GM18909 (cell line): ENCODE measurements around the gene CNTNAP2.

Experiments used
- ATAC-seq: cut with Tn5 transposase; IDR thresholded peaks from one replicate; pipeline ENCODE4 v1.9.1; 2021; ENCODE audit warnings: mild to moderate bottlenecking; ENCODE audit not compliant: unreplicated experiment, poor library complexity

The CNTNAP2 gene

DNA sequence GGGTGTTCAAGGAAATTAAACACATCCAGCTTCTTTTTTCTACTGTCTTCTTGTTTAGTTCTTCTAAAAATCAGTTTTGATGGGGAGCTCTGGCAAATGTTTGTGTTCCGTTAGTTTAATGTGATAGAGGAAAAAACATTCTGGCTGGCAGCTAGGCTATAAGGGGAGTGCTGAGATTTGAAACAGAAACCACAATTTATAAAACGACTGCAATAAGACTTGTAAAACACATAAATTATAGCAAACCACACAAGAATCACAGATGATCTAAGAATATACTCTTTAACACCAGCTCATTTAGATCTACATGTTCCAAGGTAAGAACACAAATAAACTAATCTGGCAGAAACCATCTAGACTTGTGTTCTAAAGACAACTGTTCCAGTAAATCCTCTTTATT lies 425.5 kb downstream of the CNTNAP2 start:
- no peak for ATAC-seq

DNA sequence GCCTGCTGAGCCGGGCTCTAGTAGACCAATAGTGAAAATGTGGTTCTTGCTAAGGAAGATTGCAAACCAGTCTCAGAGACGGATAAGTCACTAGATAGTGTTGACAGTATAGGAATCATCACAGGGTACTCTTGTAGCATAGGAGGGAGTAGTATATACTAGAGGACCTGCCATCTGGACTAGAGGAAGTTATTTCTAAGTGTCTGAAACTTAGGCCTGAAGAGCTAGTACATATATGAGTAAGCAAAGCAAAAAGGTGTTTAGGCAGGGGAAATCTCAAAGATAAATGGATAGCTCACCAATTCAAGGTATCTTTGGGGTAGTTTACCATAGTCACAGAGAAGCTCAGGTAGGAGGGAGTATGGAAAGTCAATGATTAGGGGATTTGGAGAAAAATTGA lies 428.1 kb downstream of the CNTNAP2 start:
- ATAC-seq: no peak

DNA sequence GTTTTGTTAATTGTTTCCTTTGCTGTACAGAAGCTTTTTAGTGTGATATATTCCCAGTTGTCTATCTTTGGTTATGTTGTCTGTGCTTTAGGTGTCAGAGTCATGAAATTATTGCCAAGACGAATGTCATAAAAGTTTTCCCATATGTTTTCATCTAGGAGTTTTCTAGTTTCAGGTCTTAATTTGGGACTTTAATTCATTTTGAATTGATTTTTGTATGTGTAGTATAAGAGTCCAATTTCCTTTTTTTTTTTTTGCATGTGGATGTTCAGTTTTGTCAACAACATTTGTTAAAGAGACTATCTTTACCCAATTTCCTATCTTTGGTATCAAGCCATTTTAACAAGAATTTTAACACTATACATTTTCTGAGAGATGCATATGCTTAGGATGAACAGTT lies 432.2 kb downstream of the CNTNAP2 start:
- no peak for ATAC-seq

DNA sequence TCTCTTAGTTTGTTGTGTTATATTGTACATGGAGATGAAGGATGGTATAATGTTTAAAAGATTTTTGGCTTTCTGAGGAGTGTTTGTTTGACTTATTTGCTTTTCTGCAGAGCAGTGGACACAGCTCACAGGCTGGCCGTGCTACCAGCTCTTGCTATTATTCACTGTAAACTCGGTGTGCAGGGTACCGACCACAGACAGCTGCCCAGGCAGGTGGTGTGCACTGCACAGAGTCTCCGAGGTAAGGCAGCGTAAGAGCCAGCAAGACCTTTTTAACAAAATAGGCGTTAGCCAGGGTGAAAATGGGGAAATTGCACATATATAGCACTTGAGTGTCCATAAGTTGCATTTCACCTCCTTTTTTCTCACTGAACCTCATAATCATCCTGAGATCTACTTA lies 438.0 kb downstream of the CNTNAP2 start:
- ATAC-seq: no peak

- no peak for ATAC-seq
These were observed 441.4 kb downstream of the CNTNAP2 start for GRCh38 chr7:146557971-146558469.

GRCh38 chr7:146565872-146566271 lies 449.3 kb downstream of the CNTNAP2 start:
- ATAC-seq: no peak

GRCh38 chr7:146575903-146576302 lies 459.3 kb downstream of the CNTNAP2 start:
- ATAC-seq: no peak

GRCh38 chr7:146591976-146592375 lies 475.4 kb downstream of the CNTNAP2 start:
- no peak for ATAC-seq

GRCh38 chr7:146606628-146607027 lies 490.0 kb downstream of the CNTNAP2 start:
- no peak for ATAC-seq

GRCh38 chr7:146619641-146620040 lies 503.0 kb downstream of the CNTNAP2 start:
- ATAC-seq: no peak

GRCh38 chr7:146626912-146627311 lies 510.3 kb downstream of the CNTNAP2 start:
- no peak for ATAC-seq

- no peak for ATAC-seq
These were observed 518.8 kb downstream of the CNTNAP2 start for GRCh38 chr7:146635205-146636032.

- no peak for ATAC-seq
These were observed 519.4 kb downstream of the CNTNAP2 start for GRCh38 chr7:146636033-146636356.

- ATAC-seq: no peak
These were observed 520.0 kb downstream of the CNTNAP2 start for GRCh38 chr7:146636581-146636980.

DNA sequence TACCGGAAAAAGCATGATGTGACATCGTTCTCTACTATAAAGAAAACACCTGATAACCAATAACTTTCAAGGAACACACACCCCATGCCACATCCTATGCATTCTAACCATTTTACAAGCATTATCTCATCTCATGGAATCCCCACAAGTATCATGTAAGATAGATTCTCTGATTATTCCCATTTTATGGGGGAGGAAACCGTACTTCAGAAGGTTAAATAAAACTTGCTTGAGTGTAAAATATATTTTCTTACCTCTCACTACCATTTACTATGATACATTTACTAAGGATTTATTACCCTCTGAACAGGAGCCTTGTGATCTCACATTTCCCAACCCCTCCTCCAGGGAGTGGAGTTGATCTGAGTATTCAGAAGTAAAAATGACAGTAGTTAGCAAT lies 522.7 kb downstream of the CNTNAP2 start:
- ATAC-seq: no peak

DNA sequence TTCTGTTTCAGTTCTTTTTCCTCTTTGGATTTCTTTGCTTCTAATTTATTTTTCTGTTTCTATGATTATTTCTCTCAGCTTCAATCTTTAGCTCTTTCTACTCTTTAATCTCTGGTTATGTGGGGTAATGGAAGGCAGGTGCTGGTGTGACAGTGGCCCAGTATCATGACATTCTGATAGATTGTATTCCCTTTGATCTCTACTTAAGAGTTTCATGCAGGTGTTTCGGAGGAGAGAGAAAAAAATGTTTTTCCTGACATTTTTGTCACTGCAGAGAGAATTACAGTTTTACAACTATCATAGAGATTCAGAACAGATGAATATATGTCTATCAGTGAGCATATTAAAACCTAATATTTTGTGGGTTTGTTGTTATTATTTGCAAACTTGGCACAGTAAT lies 524.9 kb downstream of the CNTNAP2 start:
- ATAC-seq: no peak

DNA sequence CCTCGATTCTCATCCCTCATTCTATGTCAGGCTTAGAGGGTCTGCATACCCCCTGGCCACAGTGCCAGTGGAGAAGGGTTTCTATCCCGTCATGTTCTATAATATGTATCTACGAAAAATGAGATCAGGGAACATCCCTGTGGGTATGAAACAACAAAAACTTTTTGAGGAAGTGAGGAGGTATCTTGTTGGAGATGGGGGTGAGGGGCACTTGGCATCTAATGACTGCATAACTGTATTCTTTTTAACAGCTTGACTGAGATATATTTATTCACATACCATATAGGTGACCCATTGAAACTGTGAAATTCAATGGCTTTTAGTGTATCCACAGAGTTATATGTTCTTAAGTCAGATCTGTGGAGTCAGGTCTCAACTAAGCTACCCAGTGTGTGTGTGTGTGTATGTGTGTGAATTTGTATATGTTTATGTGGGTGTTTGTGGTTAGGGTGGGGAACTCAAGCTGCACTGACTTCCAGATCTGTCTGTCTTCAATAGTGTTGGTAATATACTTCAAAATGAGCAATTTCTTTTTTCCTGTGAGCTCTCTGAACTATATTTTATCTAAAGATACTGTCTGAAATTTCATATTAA lies 528.9 kb downstream of the CNTNAP2 start:
- ATAC-seq: no peak

- ATAC-seq: no peak
These were observed 530.8 kb downstream of the CNTNAP2 start for GRCh38 chr7:146647445-146647844.

DNA sequence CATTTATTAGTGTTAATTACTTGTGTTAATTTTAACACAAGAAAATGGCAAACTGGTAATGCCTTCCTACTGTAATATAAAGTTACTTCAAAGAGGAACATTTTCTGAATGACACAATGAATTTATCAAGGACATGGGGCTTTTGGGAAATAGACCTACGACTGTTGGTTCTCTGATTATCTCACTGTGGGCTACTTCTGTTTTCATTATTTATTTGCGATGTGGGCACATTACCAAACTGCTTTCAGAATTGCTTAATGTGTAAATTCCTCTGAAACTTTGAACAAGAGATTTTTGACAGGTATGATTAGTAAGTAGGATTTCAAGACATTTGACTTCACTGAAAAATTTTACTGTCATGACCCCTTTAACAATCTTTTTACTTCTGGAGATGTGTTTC lies 535.6 kb downstream of the CNTNAP2 start:
- no peak for ATAC-seq

- ATAC-seq: no peak
These were observed 537.4 kb downstream of the CNTNAP2 start for GRCh38 chr7:146654048-146654447.

GRCh38 chr7:146655928-146656797 lies 539.6 kb downstream of the CNTNAP2 start:
- no peak for ATAC-seq
